HepG2 (cell line): ENCODE results near the gene DUSP15. TPM values are rescaled to one million over a fixed set of nuclear protein-coding genes. Genes with fewer than 3 reads are reported as not detected.

ENCODE experiments used
- BCL6 ChIP-seq: IDR thresholded peaks from 2 replicates; pipeline ENCODE4 v1.6.1; 2016; ENCODE audit warnings: missing genetic modification reagents, missing compliant biosample characterization
- BORCS8-MEF2B ChIP-seq: sonication (generic); formaldehyde crosslinking; IDR thresholded peaks from 2 replicates; pipeline ENCODE4 v1.8.0; 2022; ENCODE audit warnings: mild to moderate bottlenecking, missing genetic modification reagents
- EED ChIP-seq: sonication (generic); formaldehyde crosslinking; IDR thresholded peaks from 2 replicates; pipeline ENCODE4 v1.5.0; 2020; ENCODE audit warnings: mild to moderate bottlenecking, missing genetic modification reagents
- HOMEZ ChIP-seq: IDR thresholded peaks from 2 replicates; pipeline ENCODE4 v1.6.1; 2016; ENCODE audit warnings: low read depth
- IRF2 ChIP-seq: IDR thresholded peaks from 2 replicates; pipeline ENCODE4 v1.6.1; 2018; ENCODE audit warnings: missing genetic modification reagents, missing compliant biosample characterization
- PATZ1 ChIP-seq: sonication (generic); formaldehyde crosslinking; IDR thresholded peaks from 2 replicates; pipeline ENCODE4 v1.4.0; 2020; ENCODE audit warnings: missing genetic modification reagents
- RXRA ChIP-seq: sonication (generic); formaldehyde crosslinking; IDR thresholded peaks from 2 replicates; pipeline ENCODE4 v1.5.1; 2020; ENCODE audit warnings: missing genetic modification reagents
- SAP130 ChIP-seq: IDR thresholded peaks from 2 replicates; pipeline ENCODE4 v1.6.1; 2016; ENCODE audit warnings: low read depth
- SMAD3 ChIP-seq: sonication (generic); formaldehyde crosslinking; IDR thresholded peaks from 2 replicates; pipeline ENCODE4 v1.4.0; 2020; ENCODE audit warnings: missing genetic modification reagents
- STAT5B ChIP-seq: sonication (generic); formaldehyde crosslinking; IDR thresholded peaks from 2 replicates; pipeline ENCODE4 v1.4.0; 2020; ENCODE audit warnings: missing genetic modification reagents
- UBTF ChIP-seq: sonication (generic); formaldehyde crosslinking; IDR thresholded peaks from 2 replicates; pipeline ENCODE4 v1.4.0; 2020; ENCODE audit warnings: mild to moderate bottlenecking, missing genetic modification reagents
- ZNF251 ChIP-seq: sonication (generic); formaldehyde crosslinking; IDR thresholded peaks from 2 replicates; pipeline ENCODE4 v1.9.0; 2021; ENCODE audit warnings: mild to moderate bottlenecking, missing genetic modification reagents
- ZNF280B ChIP-seq: sonication (generic); formaldehyde crosslinking; IDR thresholded peaks from 2 replicates; pipeline ENCODE4 v1.5.0; 2020; ENCODE audit warnings: missing genetic modification reagents, mild to moderate bottlenecking, borderline replicate concordance
- ZNF326 ChIP-seq: sonication (generic); formaldehyde crosslinking; IDR thresholded peaks from 2 replicates; pipeline ENCODE4 v1.4.0; 2020; ENCODE audit warnings: missing genetic modification reagents, borderline replicate concordance
- ZNF589 ChIP-seq: sonication (generic); formaldehyde crosslinking; conservative IDR thresholded peaks from 2 replicates; pipeline ENCODE4 v1.8.0; 2022; ENCODE audit warnings: mild to moderate bottlenecking, moderate library complexity, missing genetic modification reagents
- ZNF687 ChIP-seq: sonication (generic); formaldehyde crosslinking; IDR thresholded peaks from 2 replicates; pipeline ENCODE4 v1.5.1; 2020; ENCODE audit warnings: mild to moderate bottlenecking, missing genetic modification reagents, moderate library complexity
- ZNF850 ChIP-seq: sonication (generic); formaldehyde crosslinking; conservative IDR thresholded peaks from 2 replicates; pipeline ENCODE4 v1.9.0; 2021; ENCODE audit warnings: mild to moderate bottlenecking, missing genetic modification reagents
- polyA plus RNA-seq, 8 experiments: library from polyadenylated mRNA; depleted of rRNA in 3 of 8; stranded (reverse) in 7 of 8; unstranded in 1 of 8; fragments of >200 nt; fragmentation: Illumina TruSeq in 4 of 8; extraction: Trizol in 4 of 8; gene quantifications; 2 replicates each; pipeline versions ENCODE4 v1.2.1 to v1.2.3, GENCODE V29; 2011 to 2016; ENCODE audit warnings: low read depth in 4 of 8, missing spikeins in 1 of 8, mixed read lengths in 1 of 8; ENCODE audit not compliant: insufficient read depth in 1 of 8
- total RNA-seq, 5 experiments: library from RNA; depleted of rRNA; stranded (reverse); fragments of >200 nt; fragmentation: Illumina TruSeq; extraction: Trizol; gene quantifications; 2 replicates each; pipeline ENCODE4 v1.2.3, GENCODE V29; 2016; ENCODE audit warnings: low read depth in 1 of 5

The DUSP15 gene
- total and polyA plus RNA-seq, 2 of the 13 experiments (the other 11 are each of a cell fraction or from before 2014, with no cell fraction given) = 0.17 to 0.93 TPM

GRCh38 chr20:31822421-31823330, 47.7 kb downstream of the DUSP15 start (continued):
- TF ChIP-seq PATZ1 (CRISPR knock-in tag) (peak; percentile 27; the same call in 1 of the 2 replicates), SMAD3 (no peak), ZNF687 (peak; percentile 60), RXRA (CRISPR knock-in tag) (no peak; the same call in 1 of the 2 replicates), HOMEZ (CRISPR knock-in tag) (no peak), STAT5B (CRISPR knock-in tag) (no peak), SAP130 (CRISPR knock-in tag) (peak; percentile 33; the same call in 1 of the 2 replicates), BORCS8-MEF2B (peak; percentile 72; the same call in 1 of the 2 replicates), ZNF280B (CRISPR knock-in tag) (peak; percentile 65; the same call in 1 of the 2 replicates), ZNF326 (CRISPR knock-in tag) (no peak), ZNF251 (no peak), EED (CRISPR knock-in tag) (0 out of 2 replicates have a peak, but pooled peaks have one; percentile 72), IRF2 (CRISPR knock-in tag) (no peak), BCL6 (CRISPR knock-in tag) (no peak), UBTF (0 out of 2 replicates have a peak, but pooled peaks have one; percentile 30), ZNF850 (no peak), ZNF589 (CRISPR knock-in tag) (no peak)
